GM18909 (cell line): ENCODE data around the gene FOXO3.

Source experiments
- ATAC-seq: cut with Tn5 transposase; IDR thresholded peaks from one replicate; pipeline ENCODE4 v1.9.1; 2021; ENCODE audit warnings: mild to moderate bottlenecking; ENCODE audit not compliant: unreplicated experiment, poor library complexity

FOXO3 gene

GRCh38 chr6:108574457-108575141, 13.9 kb downstream of the FOXO3 start:
- no peak for ATAC-seq

DNA sequence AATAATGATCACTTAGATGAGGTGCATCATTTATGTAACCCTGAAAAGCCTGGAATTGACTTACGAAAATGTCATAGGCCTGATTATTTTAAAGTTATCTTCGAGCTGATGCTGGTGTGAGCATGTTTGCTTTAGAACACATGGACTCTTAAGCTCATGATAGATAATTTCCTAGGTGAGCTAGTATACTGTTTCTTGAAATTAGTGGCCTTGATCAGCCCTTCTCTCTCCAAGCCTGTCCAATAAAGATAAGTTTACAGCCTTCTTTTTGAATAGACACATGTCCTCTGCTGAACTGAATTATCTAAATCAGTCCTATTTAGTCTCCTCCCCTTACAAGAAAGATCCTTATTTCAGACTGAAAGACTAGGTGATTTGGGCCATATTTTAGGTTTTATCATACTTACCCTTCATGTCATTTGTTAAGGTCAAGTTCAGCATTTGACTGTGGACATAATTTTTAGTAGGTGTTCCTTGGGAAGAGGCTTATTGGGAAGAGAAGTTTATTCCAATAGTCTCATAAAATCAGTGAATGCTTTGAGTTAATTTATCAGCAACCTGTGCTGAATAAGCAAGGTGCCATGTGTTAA, 15.3 kb downstream of the FOXO3 start:
- no peak for ATAC-seq

GRCh38 chr6:108576709-108577108, 16.0 kb downstream of the FOXO3 start:
- no peak for ATAC-seq

- no peak for ATAC-seq
These were observed 17.4 kb downstream of the FOXO3 start for GRCh38 chr6:108578166-108578565.

GRCh38 chr6:108578595-108579327, 18.0 kb downstream of the FOXO3 start:
- ATAC-seq = no peak

DNA sequence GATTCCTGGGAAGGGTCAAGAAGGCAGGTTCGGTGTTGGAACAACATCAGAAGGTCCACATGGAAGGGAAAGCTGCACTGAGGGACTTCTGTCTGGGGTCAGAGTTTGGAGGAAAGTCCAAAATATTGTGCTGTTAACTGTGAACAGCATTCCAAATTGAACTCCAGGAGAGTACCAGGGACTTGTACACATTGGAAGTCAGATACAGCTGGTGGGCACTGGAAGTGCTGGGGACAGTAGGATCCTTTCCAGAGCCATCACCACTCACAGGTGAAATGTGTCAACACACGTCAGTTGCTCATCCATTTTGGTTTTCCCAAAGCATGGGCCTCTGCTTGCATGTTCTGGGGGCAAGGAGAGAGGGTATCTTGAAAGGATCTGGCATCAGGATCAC, 18.6 kb downstream of the FOXO3 start:
- ATAC-seq = no peak

- ATAC-seq = no peak
These were observed 19.9 kb downstream of the FOXO3 start for GRCh38 chr6:108580646-108581045.

DNA sequence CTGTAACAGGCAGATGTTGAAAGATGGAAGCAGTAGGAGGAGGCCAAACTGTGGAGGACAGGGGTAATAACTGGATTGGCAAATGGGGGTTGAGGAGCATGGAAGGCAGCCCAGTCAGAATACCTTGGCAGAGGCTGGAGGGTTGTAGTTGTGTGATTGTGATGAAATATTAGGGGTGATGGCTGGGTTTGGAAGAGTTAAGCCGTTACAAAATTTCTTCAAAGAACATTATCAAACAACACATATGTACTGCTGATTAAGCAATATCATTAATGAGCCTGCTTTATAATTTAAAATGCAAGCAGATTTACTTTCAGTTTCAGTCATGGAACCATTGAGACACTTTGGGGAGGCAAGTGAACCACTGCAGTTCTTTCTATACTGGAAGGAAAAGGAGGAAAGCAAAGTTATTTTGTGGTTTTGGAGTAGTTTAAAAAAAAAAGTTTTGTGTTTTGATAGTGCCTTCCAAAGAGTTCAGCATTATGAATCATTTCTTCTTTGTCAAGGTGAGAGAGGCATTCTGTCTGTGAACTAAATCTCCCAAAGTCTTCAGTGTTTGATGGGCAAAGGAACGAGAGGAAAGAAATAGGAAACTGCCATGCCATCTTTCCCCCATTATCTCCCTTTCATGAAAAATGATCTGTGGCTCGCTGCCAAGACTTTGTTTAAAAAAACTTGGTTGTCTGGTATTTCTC, 20.7 kb downstream of the FOXO3 start:
- no peak for ATAC-seq

GRCh38 chr6:108581932-108582475, 21.3 kb downstream of the FOXO3 start:
- no peak for ATAC-seq

GRCh38 chr6:108582618-108583017, 21.9 kb downstream of the FOXO3 start:
- no peak for ATAC-seq

DNA sequence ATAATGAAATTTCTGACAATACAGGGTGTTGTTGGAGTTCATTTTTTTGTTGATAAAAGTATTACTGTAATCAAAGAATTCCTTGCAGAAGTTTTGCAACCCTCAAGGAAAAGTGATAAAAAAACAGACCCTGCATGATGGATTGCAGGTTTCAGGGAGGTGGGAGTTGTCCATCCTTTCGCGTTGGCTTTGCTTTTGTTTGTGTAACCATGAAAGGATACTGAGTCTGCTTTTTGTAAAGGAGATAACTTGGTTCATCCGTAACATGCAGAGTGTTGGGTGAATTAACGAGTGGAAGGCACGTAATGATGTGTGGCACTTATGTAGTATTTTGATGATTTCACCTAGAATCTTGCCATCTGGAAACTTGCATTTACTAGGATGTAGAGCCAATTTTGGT, 23.6 kb downstream of the FOXO3 start:
- no peak for ATAC-seq

DNA sequence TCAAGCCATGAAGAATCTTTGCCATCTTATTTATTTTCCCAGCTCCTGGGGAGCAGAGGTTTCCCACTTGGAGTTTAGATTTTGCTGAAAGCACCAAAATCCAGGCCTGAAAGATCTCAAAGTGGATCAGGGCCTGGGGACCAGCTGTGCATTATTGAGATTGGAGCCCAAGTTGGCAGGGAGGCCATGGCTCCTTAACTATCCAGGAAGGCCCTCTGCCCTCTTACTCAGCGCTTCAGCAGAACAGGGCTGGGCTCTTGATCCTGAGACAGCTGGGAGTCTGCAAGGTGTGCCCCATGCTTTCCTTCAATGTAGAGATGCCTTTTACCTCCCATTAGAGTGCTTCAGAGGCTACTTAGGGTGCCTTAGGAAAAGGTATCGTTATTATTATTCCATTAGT, 24.6 kb downstream of the FOXO3 start:
- no peak for ATAC-seq

DNA sequence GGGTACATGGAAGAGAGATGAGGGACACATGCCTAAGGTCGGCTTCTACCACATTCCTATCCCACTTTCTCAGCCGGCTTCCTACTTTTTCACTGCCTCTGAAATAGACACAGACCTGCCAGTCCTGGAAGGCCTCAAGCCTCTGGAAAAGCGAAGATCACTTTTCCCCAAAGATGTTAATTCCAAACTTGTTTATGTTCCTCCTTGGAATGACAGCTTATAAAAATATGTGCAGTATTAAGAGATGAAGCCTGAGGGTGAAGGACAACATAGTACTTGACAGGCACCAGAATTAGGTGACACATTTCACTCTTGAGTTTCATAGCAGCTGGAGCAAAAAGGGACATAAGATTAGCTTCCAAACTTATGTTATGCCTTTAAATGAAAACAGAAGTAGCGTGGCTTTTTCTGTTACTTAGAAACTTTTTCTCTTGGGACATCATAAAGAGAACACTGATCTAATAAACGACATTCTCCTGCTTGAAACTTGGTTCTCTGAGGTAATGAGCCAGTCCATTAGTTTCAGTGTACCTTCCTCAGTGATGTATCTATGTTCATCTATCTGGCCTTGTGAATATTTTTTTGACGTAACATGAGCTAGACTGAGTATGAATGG, 25.3 kb downstream of the FOXO3 start:
- no peak for ATAC-seq

- no peak for ATAC-seq
These were observed 26.7 kb downstream of the FOXO3 start for GRCh38 chr6:108587258-108588059.

- no peak for ATAC-seq
These were observed 27.9 kb downstream of the FOXO3 start for GRCh38 chr6:108588586-108588985.

- no peak for ATAC-seq
These were observed 28.6 kb downstream of the FOXO3 start for GRCh38 chr6:108589244-108589791.

- no peak for ATAC-seq
These were observed 30.5 kb downstream of the FOXO3 start for GRCh38 chr6:108591040-108591816.
